IMR-90 (cell line): Measurements from ENCODE around the gene TIGAR. TPM values are rescaled to one million over a fixed set of nuclear protein-coding genes. Genes with fewer than 3 reads are reported as not detected.

ENCODE experiments used
- ATAC-seq: fragments of 200-7000 bp; cut with Tn5 transposase; 2 replicates; pipeline ENCODE4 v1.9.1; 2020; ENCODE audit warnings: low read depth, mild to moderate bottlenecking, moderate library complexity
- BruUV-seq: library from RNA; stranded (reverse); fragments of 400-500 nt; replicated peaks from 2 replicates; lab custom pipeline; 2021; lab: Mats Ljungman, UMichigan
- CTCF ChIA-PET: fragments of 300-600 bp; formaldehyde crosslinking; extraction: SDS; loops from one replicate; lab custom pipeline; 2021; ENCODE audit warnings: antibody characterized with exemption; lab: Yijun Ruan, JAX
- POLR2A ChIA-PET: fragments of 300-600 bp; sonication (Branson Sonifier 250); formaldehyde crosslinking; loops from one replicate; lab custom pipeline; 2022; ENCODE audit warnings: antibody characterized with exemption; ENCODE audit not compliant: unreplicated experiment; lab: Charles Lee
- DNase-seq: peaks from one replicate; pipeline ENCODE4 v3.0.0; 2013
- H2AFZ ChIP-seq: replicated peaks from 2 replicates; pipeline ENCODE3; 2013; ENCODE audit warnings: low read length, mild to moderate bottlenecking; ENCODE audit not compliant: poor library complexity
- H2AK5ac ChIP-seq: 2 replicates; pipeline ENCODE4 v1.6.1; 2013; ENCODE audit warnings: low read depth, low read length, inconsistent platforms
- H2AK9ac ChIP-seq: replicated peaks from 2 replicates; pipeline ENCODE3; 2013; ENCODE audit warnings: mild to moderate bottlenecking, low read depth, low read length, moderate library complexity; ENCODE audit not compliant: poor library complexity
- H2BK120ac ChIP-seq: 2 replicates; pipeline ENCODE4 v1.6.1; 2013; ENCODE audit warnings: low read depth, low read length, inconsistent platforms
- H2BK15ac ChIP-seq: 3 replicates; pipeline ENCODE4 v1.6.1; 2013; ENCODE audit warnings: low read depth, low read length, inconsistent platforms
- H2BK20ac ChIP-seq: 2 replicates; pipeline ENCODE4 v1.6.1; 2013; ENCODE audit warnings: low read depth, mild to moderate bottlenecking, inconsistent platforms, low read length, moderate library complexity
- H2BK5ac ChIP-seq: 2 replicates; pipeline ENCODE4 v1.6.1; 2013; ENCODE audit warnings: mild to moderate bottlenecking, low read depth, low read length, inconsistent platforms; ENCODE audit not compliant: poor library complexity, severe bottlenecking
- H3K14ac ChIP-seq: replicated peaks from 2 replicates; pipeline ENCODE4 v1.6.1; 2013; ENCODE audit warnings: low read depth, low read length, inconsistent platforms
- H3K18ac ChIP-seq: 2 replicates; pipeline ENCODE4 v1.6.1; 2013; ENCODE audit warnings: low read depth, low read length, control low read depth
- H3K23ac ChIP-seq: 2 replicates; pipeline ENCODE4 v1.6.1; 2013; ENCODE audit warnings: low read depth, low read length, inconsistent platforms
- H3K27ac ChIP-seq: 2 replicates; pipeline ENCODE4 v1.5.1; 2013; ENCODE audit warnings: mild to moderate bottlenecking, control low read depth, low read length; ENCODE audit not compliant: insufficient read depth
- H3K27me3 ChIP-seq: 2 replicates; pipeline ENCODE4 v1.6.1; 2013; ENCODE audit warnings: low read length; ENCODE audit not compliant: control insufficient read depth, insufficient read depth
- H3K36me3 ChIP-seq: 2 replicates; pipeline ENCODE4 v1.6.1; 2013; ENCODE audit warnings: low read length, mixed read lengths; ENCODE audit not compliant: control insufficient read depth, insufficient read depth
- H3K4ac ChIP-seq: 2 replicates; pipeline ENCODE4 v1.6.1; 2013; ENCODE audit warnings: low read depth, low read length, inconsistent platforms
- H3K4me1 ChIP-seq: 2 replicates; pipeline ENCODE4 v1.6.1; 2013; ENCODE audit warnings: low read length, mixed read lengths; ENCODE audit not compliant: control insufficient read depth, insufficient read depth
- H3K4me2 ChIP-seq: 2 replicates; pipeline ENCODE4 v1.6.1; 2013; ENCODE audit warnings: low read depth, mild to moderate bottlenecking, control low read depth, low read length, moderate library complexity
- H3K4me3 ChIP-seq: 2 replicates; pipeline ENCODE4 v1.5.1; 2013; ENCODE audit warnings: low read depth, mild to moderate bottlenecking, control low read depth, low read length, moderate library complexity; ENCODE audit not compliant: insufficient read depth
- H3K56ac ChIP-seq: 2 replicates; pipeline ENCODE4 v1.6.1; 2013; ENCODE audit warnings: low read length, inconsistent platforms; ENCODE audit not compliant: insufficient read depth; ENCODE audit errors: extremely low read depth
- H3K79me1 ChIP-seq, 2 experiments: 2 replicates each; pipeline ENCODE4 v1.6.1; 2013; ENCODE audit warnings: low read length in 2 of 2, inconsistent platforms in 1 of 2, low read depth in 1 of 2
- H3K9ac ChIP-seq: 2 replicates; pipeline ENCODE4 v1.6.1; 2013; ENCODE audit warnings: low read depth, low read length, control low read depth
- H3K9me1 ChIP-seq: 2 replicates; pipeline ENCODE4 v1.6.1; 2013; ENCODE audit warnings: low read length, inconsistent platforms; ENCODE audit not compliant: insufficient read depth
- H3K9me3 ChIP-seq: 2 replicates; pipeline ENCODE4 v1.6.1; 2013; ENCODE audit warnings: low read length; ENCODE audit not compliant: control insufficient read depth, insufficient read depth
- H4K20me1 ChIP-seq: 2 replicates; pipeline ENCODE4 v1.6.1; 2013; ENCODE audit warnings: low read length, inconsistent platforms; ENCODE audit not compliant: insufficient read depth
- H4K5ac ChIP-seq: 2 replicates; pipeline ENCODE4 v1.6.1; 2013; ENCODE audit warnings: mild to moderate bottlenecking, low read depth, low read length, control low read depth
- H4K8ac ChIP-seq, 2 experiments: 2 replicates each; pipeline ENCODE4 v1.6.1; 2013; ENCODE audit warnings: low read depth in 2 of 2, low read length in 2 of 2, control low read depth in 1 of 2, inconsistent platforms in 1 of 2
- H4K91ac ChIP-seq: 2 replicates; pipeline ENCODE4 v1.6.1; 2013; ENCODE audit warnings: low read depth, low read length, inconsistent platforms; ENCODE audit not compliant: insufficient read depth
- BHLHE40 ChIP-seq: fragments of 150-350 bp; IDR thresholded peaks from 2 replicates; pipeline ENCODE4 v1.6.1; 2016; ENCODE audit warnings: mild to moderate bottlenecking, low read depth, low read length
- CEBPB ChIP-seq: IDR thresholded peaks from 2 replicates; pipeline ENCODE4 v1.6.1; 2012; ENCODE audit warnings: low read depth, low read length, improper control_type of control experiment
- CHD1 ChIP-seq: IDR thresholded peaks from 2 replicates; pipeline ENCODE4 v1.6.1; 2012; ENCODE audit warnings: low read depth, low read length, improper control_type of control experiment
- CTCF ChIP-seq: conservative IDR thresholded peaks from 2 replicates; pipeline ENCODE4 v1.5.1; 2012; ENCODE audit warnings: mild to moderate bottlenecking, low read depth, low read length, improper control_type of control experiment
- FOS ChIP-seq: fragments of 150-350 bp; IDR thresholded peaks from 2 replicates; pipeline ENCODE4 v1.6.1; 2016; ENCODE audit warnings: low read depth, low read length
- MAFK ChIP-seq: IDR thresholded peaks from 2 replicates; pipeline ENCODE4 v1.6.1; 2012; ENCODE audit warnings: low read depth, low read length, improper control_type of control experiment
- MAZ ChIP-seq: IDR thresholded peaks from 2 replicates; pipeline ENCODE4 v1.6.1; 2012; ENCODE audit warnings: low read depth, mild to moderate bottlenecking, low read length, improper control_type of control experiment, moderate library complexity, borderline replicate concordance
- MXI1 ChIP-seq: IDR thresholded peaks from 2 replicates; pipeline ENCODE4 v1.6.1; 2012; ENCODE audit warnings: low read depth, mild to moderate bottlenecking, low read length, moderate library complexity, borderline replicate concordance
- NFE2L2 ChIP-seq: fragments of 150-350 bp; IDR thresholded peaks from 2 replicates; pipeline ENCODE4 v1.6.1; 2016; ENCODE audit warnings: low read depth, mild to moderate bottlenecking, low read length
- POLR2A ChIP-seq: IDR thresholded peaks from 2 replicates; pipeline ENCODE4 v1.6.1; 2012; ENCODE audit warnings: mild to moderate bottlenecking, low read depth, low read length
- RCOR1 ChIP-seq: IDR thresholded peaks from 2 replicates; pipeline ENCODE4 v1.6.1; 2012; ENCODE audit warnings: mild to moderate bottlenecking, low read length, improper control_type of control experiment; ENCODE audit not compliant: insufficient replicate concordance
- RFX5 ChIP-seq: IDR thresholded peaks from 2 replicates; pipeline ENCODE4 v1.8.0; 2012; ENCODE audit warnings: low read depth, mild to moderate bottlenecking, low read length, moderate library complexity
- SMC3 ChIP-seq: fragments of 150-350 bp; IDR thresholded peaks from 2 replicates; pipeline ENCODE4 v1.6.1; 2016; ENCODE audit warnings: low read depth, mild to moderate bottlenecking, antibody characterized with exemption, low read length, moderate library complexity
- WGBS, 2 experiments: methylation state at CpG; one replicate each; pipeline versions ENCODE4 v1.1.5 to v1.1.7; 2013; ENCODE audit warnings: missing lambda C conversion rate in 2 of 2; ENCODE audit not compliant: insufficient read length in 1 of 2; ENCODE audit errors: extremely low coverage in 2 of 2; 5-methylcytosine and 5-hydroxymethylcytosine counted together
- dilution Hi-C: fragments of 300-500 bp; cut with HindIII; formaldehyde crosslinking; loops from one replicate; pipeline ENCODE4 v1.14.3; 2018; ENCODE audit warnings: low sequenced_read_pairs; ENCODE audit not compliant: unreplicated experiment
- in situ Hi-C: fragments of 300-500 bp; cut with MboI; formaldehyde crosslinking; loops from 3 replicates; pipeline ENCODE4 v1.14.3; 2019; ENCODE audit warnings: low sequenced_read_pairs, inconsistent platforms, mixed read lengths
- intact Hi-C: fragments of 100-400 bp; cut with micrococcal nuclease; formaldehyde crosslinking; loops from 2 replicates; pipeline ENCODE4 v1.10.0; 2022
- polyA plus RNA-seq, 3 experiments: library from polyadenylated mRNA; depleted of rRNA; stranded (reverse); fragments of >200 nt; gene quantifications; 2 replicates each; pipeline ENCODE4 v1.2.3, GENCODE V29; 2012; ENCODE audit warnings: low replicate concordance in 1 of 3
- total RNA-seq: library from RNA; depleted of rRNA; stranded (reverse); fragments of >200 nt; gene quantifications from 2 replicates; pipeline ENCODE4 v1.2.3, GENCODE V29; 2012
- TF ChIP-seq, protein P1 (sequence below): fragments of 150-350 bp; IDR thresholded peaks from 2 replicates; pipeline ENCODE4 v1.6.1; 2017; ENCODE audit warnings: mild to moderate bottlenecking, antibody characterized with exemption, low read length, low read depth
- TF ChIP-seq, protein P2 (sequence below): fragments of 150-350 bp; IDR thresholded peaks from 2 replicates; pipeline ENCODE4 v1.6.1; 2016; ENCODE audit warnings: low read depth, mild to moderate bottlenecking, low read length, moderate library complexity, borderline replicate concordance

Gene TIGAR
- total and polyA plus RNA-seq, 2 of the 4 experiments (the other 2 are of a cell fraction): 7.3 to 13.7 TPM

- no peaks in the 10 kb centered on the region for H3K9me1 ChIP-seq
- H3K14ac ChIP-seq: no peak overlapping the region
- H3K56ac ChIP-seq: no peak overlapping the region
- H4K5ac ChIP-seq: no peak overlapping the region
- no peak overlapping the region for H2BK15ac ChIP-seq
- no peak overlapping the region for H3K4ac ChIP-seq
- intact Hi-C loops: no loop called here
- no peak for ATAC-seq
- H4K20me1 ChIP-seq: no peaks in the 10 kb centered on the region
- H4K91ac ChIP-seq: no peak overlapping the region
- H3K4me2 ChIP-seq: no peak overlapping the region
- no peaks in the 10 kb centered on the region for H3K9me3 ChIP-seq
- H4K8ac ChIP-seq: no peak overlapping the region
- no peak overlapping the region for H3K18ac ChIP-seq
- H3K36me3 ChIP-seq: no peaks in the 10 kb centered on the region
- no TSS peak for BruUV-seq
- H3K27me3 ChIP-seq: no peaks in the 10 kb centered on the region; the same call in 1 of the 2 replicates
- no peak overlapping the region for H3K9ac ChIP-seq
- no peak overlapping the region for H2AK9ac ChIP-seq
- H3K79me1 ChIP-seq: no peaks in the 10 kb centered on the region
- POLR2A ChIA-PET: no interaction called here
- no peak overlapping the region for H2BK5ac ChIP-seq
- H2AK5ac ChIP-seq: no peak overlapping the region
- no peak overlapping the region for H2AFZ ChIP-seq
- no peaks in the 10 kb centered on the region for H3K4me1 ChIP-seq
- H2BK120ac ChIP-seq: no peak overlapping the region
- H3K27ac ChIP-seq: no peak overlapping the region
- H2BK20ac ChIP-seq: no peak overlapping the region
- CTCF ChIA-PET: interaction anchor here (0.7 kb wide), 1 partner anchor 928 kb away, joined by 4 read pairs; no protein-coding TSS in a partner anchor
- dilution Hi-C loops: no loop called here
- 85% methylated on average over 4 of the region's 31 CpGs; no CpG with 5 or more reads in 1 of the 2 experiments for WGBS, 2 experiments
- H3K23ac ChIP-seq: no peak overlapping the region
- H3K4me3 ChIP-seq: no peak overlapping the region
- no peak for DNase-seq
- in situ Hi-C loops: no loop called here
- TF ChIP-seq, protein P1, sequence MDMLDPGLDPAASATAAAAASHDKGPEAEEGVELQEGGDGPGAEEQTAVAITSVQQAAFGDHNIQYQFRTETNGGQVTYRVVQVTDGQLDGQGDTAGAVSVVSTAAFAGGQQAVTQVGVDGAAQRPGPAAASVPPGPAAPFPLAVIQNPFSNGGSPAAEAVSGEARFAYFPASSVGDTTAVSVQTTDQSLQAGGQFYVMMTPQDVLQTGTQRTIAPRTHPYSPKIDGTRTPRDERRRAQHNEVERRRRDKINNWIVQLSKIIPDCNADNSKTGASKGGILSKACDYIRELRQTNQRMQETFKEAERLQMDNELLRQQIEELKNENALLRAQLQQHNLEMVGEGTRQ: no peak
- TF ChIP-seq MAFK (no peak), RFX5 (no peak), MAZ (no peak), RCOR1 (no peak), POLR2A (no peak), SMC3 (no peak), FOS (no peak), CEBPB (no peak), BHLHE40 (no peak), CHD1 (no peak), CTCF (no peak), NFE2L2 (no peak), MXI1 (no peak)
- TF ChIP-seq, protein P2, sequence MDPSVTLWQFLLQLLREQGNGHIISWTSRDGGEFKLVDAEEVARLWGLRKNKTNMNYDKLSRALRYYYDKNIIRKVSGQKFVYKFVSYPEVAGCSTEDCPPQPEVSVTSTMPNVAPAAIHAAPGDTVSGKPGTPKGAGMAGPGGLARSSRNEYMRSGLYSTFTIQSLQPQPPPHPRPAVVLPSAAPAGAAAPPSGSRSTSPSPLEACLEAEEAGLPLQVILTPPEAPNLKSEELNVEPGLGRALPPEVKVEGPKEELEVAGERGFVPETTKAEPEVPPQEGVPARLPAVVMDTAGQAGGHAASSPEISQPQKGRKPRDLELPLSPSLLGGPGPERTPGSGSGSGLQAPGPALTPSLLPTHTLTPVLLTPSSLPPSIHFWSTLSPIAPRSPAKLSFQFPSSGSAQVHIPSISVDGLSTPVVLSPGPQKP: no peak
Measured at GRCh38 chr12:4370265-4370664, 49.3 kb downstream of the TIGAR start.
